NCI-H2196 (cell line): ENCODE measurements around the gene CDC16.
A peak's percentile ranks its signal among the peaks of the same experiment; 100 is the strongest.
"Not testable (repeated sequence)": the region's sequence is repeated elsewhere in the genome, so short reads cannot be mapped to it uniquely, and the experiment has no call there.

Experiments
- DNase-seq: peaks from one replicate; lab custom pipeline; 2025; ENCODE audit not compliant: unreplicated experiment; lab: John Stamatoyannopoulos, UW

Gene CDC16

GRCh38 chr13:114226699-114227323, 7.9 kb upstream of the CDC16 start:
- DNase-seq, result peak; percentile 61

- no peak for DNase-seq
Measured at GRCh38 chr13:114227528-114227927, 7.2 kb upstream of the CDC16 start.

GRCh38 chr13:114228176-114228575, 6.5 kb upstream of the CDC16 start:
- DNase-seq, result no peak

DNA sequence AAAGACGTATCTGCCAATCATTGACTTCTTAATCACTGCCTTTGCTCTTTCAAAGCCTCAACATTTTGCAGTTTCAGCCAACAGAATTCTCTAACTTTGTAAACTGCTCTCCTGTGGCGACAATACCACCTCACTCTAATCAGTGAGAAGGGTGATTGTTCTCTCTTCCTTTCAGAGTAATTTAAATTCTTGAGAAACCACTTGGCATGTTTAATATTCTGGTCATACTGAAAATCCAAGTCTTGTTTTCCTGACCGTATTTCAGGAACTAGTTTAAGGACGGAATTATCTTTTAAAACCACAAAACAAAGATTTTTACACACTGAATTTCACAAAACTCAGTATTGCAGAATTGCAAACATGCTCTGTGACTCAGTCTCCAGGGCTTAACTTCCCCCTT, 5.2 kb upstream of the CDC16 start:
- no peak for DNase-seq

- no peak for DNase-seq
Measured at GRCh38 chr13:114230117-114230516, 4.6 kb upstream of the CDC16 start.

DNA sequence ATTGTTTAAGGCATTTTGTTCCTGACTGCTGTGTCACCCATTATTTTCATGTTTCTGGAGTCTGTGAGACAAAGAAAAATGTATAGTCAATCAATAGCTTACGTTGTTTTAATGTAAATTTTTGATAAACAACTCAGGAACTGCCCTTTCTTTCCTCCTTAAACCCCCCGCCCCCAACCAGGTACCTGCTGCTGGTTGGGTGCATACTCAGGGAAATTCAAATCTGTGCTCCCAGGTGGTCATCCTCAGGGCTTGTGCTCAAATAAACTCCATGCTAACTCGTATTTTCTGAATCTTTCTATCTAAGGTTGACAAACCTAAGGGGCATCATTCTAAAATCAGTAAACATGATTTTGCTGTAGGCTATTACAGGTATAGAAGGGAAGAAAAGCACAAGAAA, 4.1 kb upstream of the CDC16 start:
- DNase-seq, result no peak

DNA sequence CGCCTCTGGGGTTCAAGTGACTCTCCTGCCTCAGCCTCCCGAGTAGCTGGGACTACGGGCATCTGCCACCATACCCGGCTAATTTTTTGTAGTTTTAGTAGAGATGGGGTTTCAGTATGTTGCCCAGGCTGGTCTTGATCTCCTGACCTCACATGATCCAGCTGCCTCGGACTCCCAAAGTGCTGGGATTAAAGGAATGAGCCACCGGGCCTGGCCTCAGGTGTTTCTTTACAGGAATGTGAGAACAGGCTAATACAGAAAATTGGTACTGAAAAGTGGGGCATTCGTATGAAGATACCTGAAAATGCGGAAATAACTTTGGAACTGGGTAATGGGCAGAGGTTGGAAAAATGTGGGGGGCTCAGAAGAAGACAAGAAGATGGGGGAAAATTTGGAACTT, 2.8 kb upstream of the CDC16 start:
- no peak for DNase-seq

DNA sequence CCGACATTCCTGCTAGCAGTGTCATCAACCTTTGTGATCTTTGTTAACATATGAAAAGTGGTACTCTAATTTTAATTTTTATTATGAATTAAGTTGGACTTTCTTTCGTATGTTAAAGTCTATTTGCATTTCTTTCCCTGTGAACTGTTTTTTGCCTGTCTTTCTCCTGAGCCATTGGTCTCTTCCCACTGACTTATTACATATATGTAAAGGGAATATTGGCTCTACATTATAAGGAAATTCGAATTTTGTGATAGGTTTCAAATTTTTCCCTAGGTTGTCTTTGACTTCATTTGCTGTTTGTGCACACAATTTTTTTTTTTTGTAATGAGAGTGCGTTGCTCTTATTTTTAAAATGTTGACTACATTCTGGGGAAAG, 442 bp upstream of the CDC16 start:
- no peak for DNase-seq

DNA sequence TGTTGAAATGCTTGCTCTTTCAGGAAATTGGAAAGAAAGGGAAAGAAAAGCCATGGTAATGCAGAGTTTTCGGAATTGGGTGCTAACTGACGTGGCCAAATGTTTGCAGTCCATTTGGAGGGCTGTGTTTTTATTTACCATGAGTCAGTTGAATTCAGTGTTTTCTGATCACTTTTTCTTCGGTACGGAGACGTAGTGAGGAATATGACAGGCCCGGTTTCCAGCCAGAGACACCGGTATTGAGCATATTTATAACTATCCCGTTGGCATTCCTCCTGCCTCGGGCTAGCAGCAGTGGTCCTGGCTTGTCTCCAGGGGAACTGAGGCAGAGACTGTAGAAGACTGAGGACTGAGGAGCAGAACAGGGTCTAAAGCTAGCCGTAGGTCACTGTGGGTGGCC, 1.0 kb downstream of the CDC16 start:
- DNase-seq, result no peak

- no peak for DNase-seq
Measured at GRCh38 chr13:114236227-114236626, 1.5 kb downstream of the CDC16 start.

DNA sequence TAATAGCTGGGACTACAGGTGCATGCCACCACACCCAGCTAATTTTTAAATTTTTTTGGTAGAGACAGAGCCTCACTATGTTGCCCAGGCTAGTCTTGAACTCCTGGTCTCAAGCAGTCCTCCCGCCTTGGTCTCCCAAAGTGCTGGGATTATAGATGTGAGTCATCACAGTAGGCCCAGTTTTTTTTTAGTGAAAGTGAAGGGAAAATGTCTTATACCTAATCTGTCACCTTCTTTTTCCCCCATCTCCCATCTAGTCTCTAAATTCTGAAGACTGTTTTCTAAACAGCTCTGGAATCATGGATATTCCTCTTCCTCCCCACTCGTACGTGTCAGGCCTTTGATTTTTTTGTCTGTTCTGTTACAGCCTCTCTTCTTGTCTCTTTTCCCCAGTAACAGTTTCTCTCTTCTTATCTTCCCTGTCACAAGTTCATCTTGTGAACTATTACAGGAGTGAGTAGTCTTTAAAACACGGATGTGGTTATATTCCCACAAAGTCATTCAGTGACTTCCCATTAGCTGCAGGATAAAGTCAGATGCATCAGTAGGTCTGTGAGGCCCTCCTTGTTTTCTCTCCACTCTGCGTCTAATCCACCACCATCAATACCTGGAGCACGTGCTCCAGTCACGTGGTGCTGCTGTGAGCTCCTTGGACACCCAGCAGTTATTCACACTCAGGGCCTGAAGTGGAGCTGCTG, 2.9 kb downstream of the CDC16 start:
- no peak for DNase-seq

DNA sequence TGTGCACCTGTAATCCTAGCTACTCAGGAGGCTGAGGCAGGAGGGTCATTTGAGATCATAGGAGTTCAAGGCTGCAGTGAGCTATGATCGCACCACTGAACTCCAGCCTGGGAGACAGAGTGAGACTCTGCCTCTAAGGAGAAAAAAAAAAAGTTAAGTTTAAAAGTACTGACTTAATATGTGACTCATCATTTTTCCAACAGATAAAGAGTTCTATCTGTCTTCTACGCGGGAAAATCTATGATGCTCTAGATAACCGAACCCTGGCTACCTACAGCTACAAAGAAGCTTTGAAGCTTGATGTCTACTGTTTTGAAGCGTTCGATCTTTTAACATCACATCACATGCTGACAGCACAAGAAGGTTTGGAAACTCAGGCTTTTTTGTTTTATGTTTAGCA, 7.2 kb downstream of the CDC16 start:
- no peak for DNase-seq

DNA sequence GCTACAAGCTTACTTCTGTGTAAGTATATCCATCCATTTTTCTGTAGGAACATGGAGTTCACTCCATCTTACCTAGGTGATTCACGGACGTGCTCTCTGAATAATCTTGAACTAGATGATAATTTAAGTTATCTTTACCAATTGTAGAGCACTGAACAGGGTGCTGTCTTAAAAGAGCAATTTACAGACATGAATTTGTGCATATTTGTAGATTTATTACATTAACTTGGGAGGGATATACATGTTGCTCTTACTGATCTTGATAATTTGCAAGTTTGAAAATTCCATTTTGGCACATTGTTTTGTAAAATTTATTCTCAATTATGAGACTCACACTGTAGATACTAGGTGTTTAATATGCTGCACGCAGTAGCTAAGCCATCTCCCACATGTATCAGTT, 9.3 kb downstream of the CDC16 start:
- DNase-seq, result no peak

DNA sequence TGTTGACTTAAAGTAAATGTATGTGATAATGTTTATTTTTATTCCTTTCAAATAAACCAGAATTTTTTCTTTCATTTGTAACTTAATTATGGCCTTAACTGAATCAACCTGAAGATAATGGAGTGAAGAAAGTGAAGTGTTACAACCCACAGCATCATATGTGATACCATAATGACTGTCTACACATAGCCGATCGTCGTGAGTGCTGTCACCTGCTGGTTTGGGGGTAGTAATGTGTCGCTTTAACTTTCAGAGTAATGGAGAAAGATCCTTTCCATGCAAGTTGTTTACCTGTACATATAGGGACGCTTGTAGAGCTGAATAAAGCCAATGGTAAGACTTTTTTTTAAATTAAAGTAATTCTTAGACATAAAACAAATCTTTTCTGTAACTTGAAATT, 9.9 kb downstream of the CDC16 start:
- no peak for DNase-seq

GRCh38 chr13:114248011-114248410, 13.3 kb downstream of the CDC16 start:
- DNase-seq, result no peak

GRCh38 chr13:114249077-114249476, 14.4 kb downstream of the CDC16 start:
- DNase-seq, result no peak

DNA sequence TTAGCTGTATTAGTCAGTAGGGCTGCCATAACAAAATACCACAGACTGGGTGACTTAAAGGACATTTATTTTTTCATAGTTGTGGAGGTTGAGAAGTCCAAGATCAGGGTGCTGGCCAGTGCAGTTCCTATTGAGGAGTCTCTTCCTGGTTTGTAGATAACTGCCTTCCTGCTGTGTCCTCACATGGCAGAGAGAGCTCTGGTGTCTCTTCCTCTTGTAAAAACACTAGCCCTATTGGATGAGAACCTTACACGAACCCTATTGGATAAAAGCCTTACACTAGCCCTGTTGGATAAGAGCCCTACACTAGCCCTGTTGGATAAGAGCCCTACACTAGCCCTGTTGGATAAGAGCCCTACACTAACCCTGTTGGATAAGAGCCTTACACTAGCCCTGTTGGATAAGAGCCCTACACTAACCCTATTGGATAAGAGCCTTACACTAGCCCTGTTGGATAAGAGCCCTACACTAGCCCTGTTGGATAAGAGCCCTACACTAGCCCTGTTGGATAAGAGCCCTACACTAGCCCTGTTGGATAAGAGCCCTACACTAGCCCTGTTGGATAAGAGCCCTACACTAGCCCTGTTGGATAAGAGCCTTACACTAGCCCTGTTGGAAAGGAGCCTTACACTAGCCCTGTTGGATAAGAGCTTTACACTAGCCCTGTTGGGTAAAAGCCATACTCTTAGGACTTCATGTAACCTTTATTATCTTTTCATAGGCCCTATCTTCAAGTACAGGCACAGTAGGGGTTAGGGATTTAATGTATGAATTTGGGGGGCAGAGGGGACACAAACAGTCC, 17.1 kb downstream of the CDC16 start:
- not testable (repeated sequence) for DNase-seq

DNA sequence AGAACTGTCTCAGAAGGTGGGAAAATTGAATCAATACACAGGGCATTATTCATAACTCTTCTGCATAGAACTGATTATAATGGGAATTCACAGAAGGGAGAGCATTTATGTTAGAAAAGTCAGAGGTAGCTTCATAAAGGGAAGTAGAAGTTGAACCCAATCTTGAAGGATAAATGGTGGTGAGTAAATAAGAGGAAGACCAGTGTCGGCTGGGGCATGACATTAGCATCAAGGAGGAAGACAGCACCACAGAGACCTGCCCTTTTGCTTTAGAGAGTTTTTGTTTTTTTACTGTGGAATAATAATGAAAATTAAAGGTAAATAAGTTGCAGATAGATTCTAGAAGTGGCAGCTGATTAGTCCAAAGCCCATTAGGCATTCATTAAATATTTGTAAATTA, 21.9 kb downstream of the CDC16 start:
- DNase-seq, result no peak

DNA sequence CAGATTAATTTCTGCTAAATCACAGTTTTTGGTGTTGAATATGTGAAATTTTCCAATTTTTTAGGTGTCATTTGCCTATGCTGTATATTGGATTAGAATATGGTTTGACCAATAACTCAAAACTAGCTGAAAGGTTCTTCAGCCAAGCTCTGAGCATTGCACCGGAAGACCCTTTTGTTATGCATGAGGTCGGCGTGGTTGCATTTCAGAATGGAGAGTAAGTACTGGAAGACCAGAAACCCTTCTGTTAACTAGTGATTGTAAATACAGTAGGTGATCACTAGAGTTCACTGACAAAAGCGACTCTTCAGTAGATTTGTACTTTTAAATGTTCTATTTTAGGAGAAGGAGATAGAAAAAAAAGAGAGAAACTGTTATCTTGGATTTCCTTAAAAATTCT, 22.3 kb downstream of the CDC16 start:
- DNase-seq, result no peak

GRCh38 chr13:114258589-114258988, 23.9 kb downstream of the CDC16 start:
- DNase-seq, result no peak

- DNase-seq, result peak; percentile 4
Measured at GRCh38 chr13:114259374-114259773, 24.7 kb downstream of the CDC16 start.

DNA sequence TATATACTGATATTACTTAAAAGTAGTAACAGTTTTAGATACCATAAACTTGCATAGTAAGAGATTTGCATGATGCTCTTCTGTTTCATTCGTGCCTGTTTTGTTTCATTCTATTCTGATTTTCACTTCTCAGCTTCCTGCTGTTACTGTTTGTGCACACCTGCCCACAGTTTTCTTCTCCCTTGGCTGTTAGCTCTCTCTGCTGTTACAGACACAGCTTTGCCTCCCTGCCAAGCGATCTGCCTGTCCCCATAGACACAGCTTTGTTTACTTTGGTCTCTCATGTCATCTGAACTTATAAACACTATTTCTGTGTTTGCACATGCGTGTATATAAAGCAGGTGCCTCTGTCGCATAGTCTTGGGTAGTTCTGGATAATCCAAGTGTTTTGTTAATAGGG, 25.3 kb downstream of the CDC16 start:
- DNase-seq, result peak; percentile 45
